ENCODE data around the gene TMEM184A.

The TMEM184A gene

GRCh38 chr7:1546909-1547776 lies 8.9 kb downstream of the TMEM184A start:
- CTCF ChIA-PET = interaction anchor here (0.5 to 4.1 kb wide), 4 partner anchors 10 to 331 kb away, joined by 3 to 19 read pairs (median 7); partner anchors contain the start of genes INTS1 and TMEM184A
- H3K36me3 ChIP-seq (ENCODE audit: control insufficient read depth in 4 of 4, insufficient read depth in 4 of 4, low read length in 3 of 4) = peaks cover 2 to 29% (median 18%) of the 10 kb centered on the region in 4 experiments

GRCh38 chr7:1546274-1546908 lies 9.6 kb downstream of the TMEM184A start:
- POLR2A ChIA-PET = interaction anchor here (0.6 kb wide), 1 partner anchor 15 kb away, joined by 3 read pairs; no protein-coding TSS in a partner anchor
- no peak for DNase-seq
- Histone ChIP-seq H3K4me1 (ENCODE audit: control extremely low read depth in 1 of 4, control insufficient read depth in 4 of 4, insufficient read depth in 4 of 4, low read length in 3 of 4) (peaks cover 0 to 15% (median 10%) of the 10 kb centered on the region in 4 experiments), H3K36me3 (ENCODE audit: control insufficient read depth in 4 of 4, insufficient read depth in 4 of 4, low read length in 3 of 4) (peaks cover 2 to 37% (median 23%) of the 10 kb centered on the region in 4 experiments), H3K4me3 (ENCODE audit: control insufficient read depth in 1 of 7, extremely low read depth in 1 of 7, insufficient read depth in 4 of 7, low read depth in 2 of 7, low read length in 6 of 7) (no peak overlapping the region), H3K9me3 (ENCODE audit: control extremely low read depth in 1 of 5, control insufficient read depth in 4 of 5, insufficient read depth in 2 of 5, low read depth in 1 of 5, low read length in 4 of 5) (no peaks in the 10 kb centered on the region), H3K27me3 (replicated peaks in 2 of 5; ENCODE audit: control insufficient read depth in 4 of 5, insufficient read depth in 5 of 5, low read length in 4 of 5) (no peaks in the 10 kb centered on the region), H3K27ac (ENCODE audit: insufficient read depth in 1 of 2, low read depth in 1 of 2, low read length in 2 of 2, poor library complexity in 1 of 2, severe bottlenecking in 2 of 2) (no peak overlapping the region)
- CTCF ChIA-PET = interaction anchor here (0.5 to 4.1 kb wide), 2 partner anchors 11 to 330 kb away, joined by 3 to 19 read pairs; partner anchors contain the start of gene TMEM184A
- WGBS (ENCODE audit: insufficient coverage) = 94% methylated on average over 22 of the region's 28 CpGs

More at GRCh38 chr7:1546909-1547776, 8.9 kb downstream of the TMEM184A start:
- H3K9me3 ChIP-seq (ENCODE audit: control extremely low read depth in 1 of 5, control insufficient read depth in 4 of 5, insufficient read depth in 2 of 5, low read depth in 1 of 5, low read length in 4 of 5) = no peaks in the 10 kb centered on the region
- POLR2A ChIA-PET = interaction anchor here (0.6 to 1.7 kb wide), 2 partner anchors 8 to 14 kb away, joined by 3 to 4 read pairs; no protein-coding TSS in a partner anchor
- no peak overlapping the region for H3K4me3 ChIP-seq (ENCODE audit: control insufficient read depth in 1 of 7, extremely low read depth in 1 of 7, insufficient read depth in 4 of 7, low read depth in 2 of 7, low read length in 6 of 7)
- WGBS (ENCODE audit: insufficient coverage) = 95% methylated on average over 30 of the region's 41 CpGs
- no peak for DNase-seq
- no peaks in the 10 kb centered on the region for H3K27me3 ChIP-seq (replicated peaks in 2 of 5; ENCODE audit: control insufficient read depth in 4 of 5, insufficient read depth in 5 of 5, low read length in 4 of 5)
- H3K27ac ChIP-seq (ENCODE audit: insufficient read depth in 1 of 2, low read depth in 1 of 2, low read length in 2 of 2, poor library complexity in 1 of 2, severe bottlenecking in 2 of 2) = no peak overlapping the region
- peaks cover 0 to 15% (median 10%) of the 10 kb centered on the region in 4 experiments for H3K4me1 ChIP-seq (ENCODE audit: control extremely low read depth in 1 of 4, control insufficient read depth in 4 of 4, insufficient read depth in 4 of 4, low read length in 3 of 4)

GRCh38 chr7:1545417-1546246 lies 10.4 kb downstream of the TMEM184A start:
- Histone ChIP-seq H3K27ac (ENCODE audit: insufficient read depth in 1 of 2, low read depth in 1 of 2, low read length in 2 of 2, poor library complexity in 1 of 2, severe bottlenecking in 2 of 2) (no peak overlapping the region), H3K36me3 (ENCODE audit: control insufficient read depth in 4 of 4, insufficient read depth in 4 of 4, low read length in 3 of 4) (peaks cover 6 to 44% (median 29%) of the 10 kb centered on the region in 4 experiments), H3K4me1 (ENCODE audit: control extremely low read depth in 1 of 4, control insufficient read depth in 4 of 4, insufficient read depth in 4 of 4, low read length in 3 of 4) (peaks cover 0 to 15% (median 10%) of the 10 kb centered on the region in 4 experiments), H3K27me3 (replicated peaks in 2 of 5; ENCODE audit: control insufficient read depth in 4 of 5, insufficient read depth in 5 of 5, low read length in 4 of 5) (no peaks in the 10 kb centered on the region), H3K4me3 (ENCODE audit: control insufficient read depth in 1 of 7, extremely low read depth in 1 of 7, insufficient read depth in 4 of 7, low read depth in 2 of 7, low read length in 6 of 7) (no peak overlapping the region), H3K9me3 (ENCODE audit: control extremely low read depth in 1 of 5, control insufficient read depth in 4 of 5, insufficient read depth in 2 of 5, low read depth in 1 of 5, low read length in 4 of 5) (no peaks in the 10 kb centered on the region)
- POLR2A ChIA-PET = interaction anchor here (0.7 kb wide), 1 partner anchor 15 kb away, joined by 3 read pairs; the partner anchor contains the start of gene MAFK
- 79% methylated on average over 39 of the region's 40 CpGs for WGBS (ENCODE audit: insufficient coverage)
- CTCF ChIA-PET = interaction anchor here (1.9 to 4.1 kb wide), 2 partner anchors 12 to 40 kb away, joined by 6 to 19 read pairs; partner anchors contain the start of gene TMEM184A
- no peak for DNase-seq

- Histone ChIP-seq H3K36me3 (ENCODE audit: control insufficient read depth in 4 of 4, insufficient read depth in 4 of 4, low read length in 3 of 4) (peaks cover 6 to 50% (median 33%) of the 10 kb centered on the region in 4 experiments), H3K9me3 (ENCODE audit: control extremely low read depth in 1 of 5, control insufficient read depth in 4 of 5, insufficient read depth in 2 of 5, low read depth in 1 of 5, low read length in 4 of 5) (no peaks in the 10 kb centered on the region), H3K27ac (ENCODE audit: insufficient read depth in 1 of 2, low read depth in 1 of 2, low read length in 2 of 2, poor library complexity in 1 of 2, severe bottlenecking in 2 of 2) (no peak overlapping the region), H3K4me3 (ENCODE audit: control insufficient read depth in 1 of 7, extremely low read depth in 1 of 7, insufficient read depth in 4 of 7, low read depth in 2 of 7, low read length in 6 of 7) (no peak overlapping the region), H3K4me1 (ENCODE audit: control extremely low read depth in 1 of 4, control insufficient read depth in 4 of 4, insufficient read depth in 4 of 4, low read length in 3 of 4) (peaks cover 0 to 15% (median 10%) of the 10 kb centered on the region in 4 experiments), H3K27me3 (replicated peaks in 2 of 5; ENCODE audit: control insufficient read depth in 4 of 5, insufficient read depth in 5 of 5, low read length in 4 of 5) (no peaks in the 10 kb centered on the region)
- 95% methylated on average over 16 of the region's 16 CpGs for WGBS (ENCODE audit: insufficient coverage)
- ChIA-PET POLR2A (interaction anchor here (0.7 kb wide), 1 partner anchor 15 kb away, joined by 3 read pairs; the partner anchor contains the start of gene MAFK), CTCF (interaction anchor here (1.9 to 2.4 kb wide), 2 partner anchors 11 to 40 kb away, joined by 6 to 14 read pairs; no protein-coding TSS in a partner anchor)
- no peak for DNase-seq
These were observed 11.0 kb downstream of the TMEM184A start for GRCh38 chr7:1544896-1545416.

- no peaks in the 10 kb centered on the region for H3K27me3 ChIP-seq (replicated peaks in 2 of 5; ENCODE audit: control insufficient read depth in 4 of 5, insufficient read depth in 5 of 5, low read length in 4 of 5)
- ChIA-PET POLR2A (interaction anchor here (1.2 kb wide), 1 partner anchor 11 kb away, joined by 3 read pairs; no protein-coding TSS in a partner anchor), CTCF (interaction anchor here (1.2 to 2.4 kb wide), 3 partner anchors 10 to 39 kb away, joined by 4 to 14 read pairs (median 6); no protein-coding TSS in a partner anchor)
- H3K36me3 ChIP-seq (ENCODE audit: control insufficient read depth in 4 of 4, insufficient read depth in 4 of 4, low read length in 3 of 4) = peaks cover 6 to 57% (median 38%) of the 10 kb centered on the region in 4 experiments
- peak in 1 of 3 donors; percentile 31 for DNase-seq
- no peak overlapping the region for H3K27ac ChIP-seq (ENCODE audit: insufficient read depth in 1 of 2, low read depth in 1 of 2, low read length in 2 of 2, poor library complexity in 1 of 2, severe bottlenecking in 2 of 2)
- H3K4me1 ChIP-seq (ENCODE audit: control extremely low read depth in 1 of 4, control insufficient read depth in 4 of 4, insufficient read depth in 4 of 4, low read length in 3 of 4) = peaks cover 0 to 15% (median 10%) of the 10 kb centered on the region in 4 experiments
- H3K9me3 ChIP-seq (ENCODE audit: control extremely low read depth in 1 of 5, control insufficient read depth in 4 of 5, insufficient read depth in 2 of 5, low read depth in 1 of 5, low read length in 4 of 5) = no peaks in the 10 kb centered on the region
- H3K4me3 ChIP-seq (ENCODE audit: control insufficient read depth in 1 of 7, extremely low read depth in 1 of 7, insufficient read depth in 4 of 7, low read depth in 2 of 7, low read length in 6 of 7) = no peak overlapping the region
- 85% methylated on average over 33 of the region's 41 CpGs for WGBS (ENCODE audit: insufficient coverage)
These were observed 11.7 kb downstream of the TMEM184A start for GRCh38 chr7:1544178-1544895.
